RWPE1 (cell line): ENCODE results near the gene CHRNG.

ENCODE experiments used
- CTCF ChIA-PET: fragments of 350-600 bp; sonication (Branson Sonifier 250); formaldehyde crosslinking; extraction: SDS; loops from one replicate; lab custom pipeline; 2021; lab: Yijun Ruan, JAX
- POLR2A ChIA-PET: fragments of 400-600 bp; formaldehyde crosslinking; extraction: SDS; loops from one replicate; lab custom pipeline; 2020; ENCODE audit warnings: antibody characterized with exemption; ENCODE audit not compliant: low non-redundant PET; lab: Yijun Ruan, JAX
- DNase-seq: peaks from one replicate; pipeline ENCODE4 v3.0.0; 2012; ENCODE audit warnings: low spot score
- H3K27ac ChIP-seq: fragments of 450-650 bp; 2 replicates; pipeline ENCODE4 v1.5.1; 2017
- CTCF ChIP-seq: fragments of 450-650 bp; conservative IDR thresholded peaks from 2 replicates; pipeline ENCODE4 v1.5.1; 2017; ENCODE audit warnings: low read depth, mild to moderate bottlenecking

CHRNG gene

GRCh38 chr2:232578626-232579025 lies 39.1 kb downstream of the CHRNG start:
- TF ChIP-seq CTCF, result no peak
- POLR2A ChIA-PET, result no interaction called here
- CTCF ChIA-PET, result interaction anchor here (0.6 kb wide), 1 partner anchor 845 kb away, joined by 3 read pairs; no protein-coding TSS in a partner anchor

GRCh38 chr2:232580648-232580981 lies 41.1 kb downstream of the CHRNG start:
- no peak for DNase-seq
- CTCF ChIA-PET, result no interaction called here
- no peak for TF ChIP-seq CTCF
- POLR2A ChIA-PET, result no interaction called here
- no peak overlapping the region for H3K27ac ChIP-seq

More at GRCh38 chr2:232578626-232579025, 39.1 kb downstream of the CHRNG start:
- H3K27ac ChIP-seq, result no peak overlapping the region
- no peak for DNase-seq

- no peak for TF ChIP-seq CTCF
- POLR2A ChIA-PET, result no interaction called here
- CTCF ChIA-PET, result interaction anchor here (0.6 kb wide), 1 partner anchor 1725 kb away, joined by 3 read pairs; no protein-coding TSS in a partner anchor
Observed at GRCh38 chr2:232581725-232582124, 42.2 kb downstream of the CHRNG start.

GRCh38 chr2:232584238-232584637 lies 44.7 kb downstream of the CHRNG start:
- CTCF ChIA-PET, result no interaction called here
- POLR2A ChIA-PET, result no interaction called here
- no peak for TF ChIP-seq CTCF
- DNase-seq, result no peak
- H3K27ac ChIP-seq, result no peak overlapping the region

More at GRCh38 chr2:232581725-232582124, 42.2 kb downstream of the CHRNG start:
- no peak overlapping the region for H3K27ac ChIP-seq
- no peak for DNase-seq

GRCh38 chr2:232586943-232587505 lies 47.5 kb downstream of the CHRNG start:
- ChIA-PET POLR2A (no interaction called here), CTCF (no interaction called here)
- DNase-seq, result no peak
- peak overlapping the region; percentile 99 for H3K27ac ChIP-seq
- no peak for TF ChIP-seq CTCF

- ChIA-PET POLR2A (no interaction called here), CTCF (no interaction called here)
Observed at GRCh38 chr2:232587512-232587911, 48.0 kb downstream of the CHRNG start.

More at GRCh38 chr2:232587512-232587911, 48.0 kb downstream of the CHRNG start:
- TF ChIP-seq CTCF, result no peak
- no peak for DNase-seq
- peak overlapping the region; percentile 99 for H3K27ac ChIP-seq
